H1 (cell line): ENCODE data around the gene TRAK1. TPM values are rescaled to one million over a fixed set of nuclear protein-coding genes. Genes with fewer than 3 reads are reported as not detected.

Experiments
- CBX5 ChIP-seq: fragments of 300-800, 300-1000 bp; sonication (generic); IDR thresholded peaks from 2 replicates; pipeline ENCODE4 v1.7.1; 2016; ENCODE audit warnings: antibody characterized with exemption, low read length, low read depth
- CHD2 ChIP-seq: IDR thresholded peaks from 2 replicates; pipeline ENCODE4 v1.6.1; 2012; ENCODE audit warnings: low read length, improper control_type of control experiment
- GABPA ChIP-seq: IDR thresholded peaks from 2 replicates; pipeline ENCODE4 v1.6.1; 2011; ENCODE audit warnings: mild to moderate bottlenecking, low read length, moderate library complexity, borderline replicate concordance; ENCODE audit not compliant: insufficient read depth
- JUN ChIP-seq: IDR thresholded peaks from 2 replicates; pipeline ENCODE4 v1.6.1; 2011; ENCODE audit warnings: low read depth, mild to moderate bottlenecking, improper control_type of control experiment, low read length
- KDM4A ChIP-seq: IDR thresholded peaks from one replicate; pipeline ENCODE4 v1.7.1; 2012; ENCODE audit warnings: low read depth, mild to moderate bottlenecking, moderate library complexity, low read length, inconsistent platforms; ENCODE audit not compliant: severe bottlenecking
- KDM5A ChIP-seq: fragments of 200-600 bp; IDR thresholded peaks from 2 replicates; pipeline ENCODE4 v1.7.1; 2012; ENCODE audit warnings: mild to moderate bottlenecking, low read length, inconsistent platforms, mixed read lengths
- NANOG ChIP-seq: IDR thresholded peaks from 2 replicates; pipeline ENCODE4 v1.6.1; 2011; ENCODE audit warnings: low read length, low read depth, mild to moderate bottlenecking, inconsistent platforms; ENCODE audit not compliant: insufficient read depth, poor library complexity, severe bottlenecking
- SP2 ChIP-seq: IDR thresholded peaks from 2 replicates; pipeline ENCODE4 v1.6.1; 2012; ENCODE audit warnings: mild to moderate bottlenecking, low read length, inconsistent platforms
- SRF ChIP-seq: IDR thresholded peaks from 2 replicates; pipeline ENCODE4 v1.6.1; 2011; ENCODE audit warnings: mild to moderate bottlenecking, low read depth, low read length, moderate library complexity
- SUZ12 ChIP-seq: fragments of 200-600 bp; sonication (generic); IDR thresholded peaks from 2 replicates; pipeline ENCODE4 v1.6.1; 2012; ENCODE audit warnings: mild to moderate bottlenecking, inconsistent platforms, low read length, moderate library complexity, mixed read lengths
- TBP ChIP-seq: IDR thresholded peaks from 2 replicates; pipeline ENCODE4 v1.6.1; 2011; ENCODE audit warnings: low read depth, low read length, improper control_type of control experiment
- ZNF274 ChIP-seq: IDR thresholded peaks from 2 replicates; pipeline ENCODE4 v1.7.0; 2012; ENCODE audit warnings: low read length, borderline replicate concordance; ENCODE audit errors: extremely low read depth
- polyA plus RNA-seq, 7 experiments: library from polyadenylated mRNA; depleted of rRNA in 3 of 7; stranded (reverse) in 5 of 7; unstranded in 2 of 7; fragments of >200 nt in 5 of 7; fragments of 200-250 nt in 2 of 7; gene quantifications; 1 replicate in 5 of 7; 2 replicates in 1 of 7; 4 replicates in 1 of 7; pipeline versions ENCODE4 v1.2.1 to v1.2.3, GENCODE V29; 2011 to 2013; ENCODE audit warnings: missing spikeins in 2 of 7, mixed read lengths in 2 of 7
- total RNA-seq: library from RNA; stranded (reverse); fragmentation: NEBNext Ultra II Directional; extraction: Animal tissue kit (Norgen Biotek cat#: 25700); gene quantifications from 2 replicates; pipeline ENCODE4 v1.2.1, GENCODE V29; 2021
- TF ChIP-seq, protein P1 (sequence below): fragments of 300-600 bp; sonication (generic); IDR thresholded peaks from 2 replicates; pipeline ENCODE4 v1.7.1; 2012; ENCODE audit warnings: low read length, moderate library complexity, mild to moderate bottlenecking, inconsistent platforms; ENCODE audit not compliant: insufficient replicate concordance

The TRAK1 gene
- total and polyA plus RNA-seq, 2 of the 8 experiments (the other 6 are each of a cell fraction or from before 2014, with no cell fraction given), result 21.3 to 32.7 TPM

DNA sequence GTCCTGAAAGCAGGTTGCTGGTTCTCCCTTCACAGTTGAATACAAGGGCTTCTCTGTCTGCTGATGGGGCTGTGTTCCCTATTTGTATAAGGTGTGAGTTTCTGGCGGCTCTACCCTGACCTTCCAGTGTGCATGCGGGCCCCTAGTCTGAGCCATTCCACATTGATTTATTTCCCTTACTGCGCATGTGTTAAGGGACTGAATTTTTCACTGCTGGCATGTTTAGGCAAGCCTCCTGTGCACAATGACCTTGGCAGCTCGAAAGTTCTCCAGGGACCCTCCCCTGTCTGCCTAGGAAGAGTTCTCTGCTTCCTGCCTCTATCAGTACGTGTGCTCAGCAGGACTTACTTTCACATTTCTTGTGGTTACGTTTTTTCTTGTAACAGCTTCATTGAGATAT is 11.4 kb downstream of the TRAK1 start (continued):
- TF ChIP-seq, protein P1, sequence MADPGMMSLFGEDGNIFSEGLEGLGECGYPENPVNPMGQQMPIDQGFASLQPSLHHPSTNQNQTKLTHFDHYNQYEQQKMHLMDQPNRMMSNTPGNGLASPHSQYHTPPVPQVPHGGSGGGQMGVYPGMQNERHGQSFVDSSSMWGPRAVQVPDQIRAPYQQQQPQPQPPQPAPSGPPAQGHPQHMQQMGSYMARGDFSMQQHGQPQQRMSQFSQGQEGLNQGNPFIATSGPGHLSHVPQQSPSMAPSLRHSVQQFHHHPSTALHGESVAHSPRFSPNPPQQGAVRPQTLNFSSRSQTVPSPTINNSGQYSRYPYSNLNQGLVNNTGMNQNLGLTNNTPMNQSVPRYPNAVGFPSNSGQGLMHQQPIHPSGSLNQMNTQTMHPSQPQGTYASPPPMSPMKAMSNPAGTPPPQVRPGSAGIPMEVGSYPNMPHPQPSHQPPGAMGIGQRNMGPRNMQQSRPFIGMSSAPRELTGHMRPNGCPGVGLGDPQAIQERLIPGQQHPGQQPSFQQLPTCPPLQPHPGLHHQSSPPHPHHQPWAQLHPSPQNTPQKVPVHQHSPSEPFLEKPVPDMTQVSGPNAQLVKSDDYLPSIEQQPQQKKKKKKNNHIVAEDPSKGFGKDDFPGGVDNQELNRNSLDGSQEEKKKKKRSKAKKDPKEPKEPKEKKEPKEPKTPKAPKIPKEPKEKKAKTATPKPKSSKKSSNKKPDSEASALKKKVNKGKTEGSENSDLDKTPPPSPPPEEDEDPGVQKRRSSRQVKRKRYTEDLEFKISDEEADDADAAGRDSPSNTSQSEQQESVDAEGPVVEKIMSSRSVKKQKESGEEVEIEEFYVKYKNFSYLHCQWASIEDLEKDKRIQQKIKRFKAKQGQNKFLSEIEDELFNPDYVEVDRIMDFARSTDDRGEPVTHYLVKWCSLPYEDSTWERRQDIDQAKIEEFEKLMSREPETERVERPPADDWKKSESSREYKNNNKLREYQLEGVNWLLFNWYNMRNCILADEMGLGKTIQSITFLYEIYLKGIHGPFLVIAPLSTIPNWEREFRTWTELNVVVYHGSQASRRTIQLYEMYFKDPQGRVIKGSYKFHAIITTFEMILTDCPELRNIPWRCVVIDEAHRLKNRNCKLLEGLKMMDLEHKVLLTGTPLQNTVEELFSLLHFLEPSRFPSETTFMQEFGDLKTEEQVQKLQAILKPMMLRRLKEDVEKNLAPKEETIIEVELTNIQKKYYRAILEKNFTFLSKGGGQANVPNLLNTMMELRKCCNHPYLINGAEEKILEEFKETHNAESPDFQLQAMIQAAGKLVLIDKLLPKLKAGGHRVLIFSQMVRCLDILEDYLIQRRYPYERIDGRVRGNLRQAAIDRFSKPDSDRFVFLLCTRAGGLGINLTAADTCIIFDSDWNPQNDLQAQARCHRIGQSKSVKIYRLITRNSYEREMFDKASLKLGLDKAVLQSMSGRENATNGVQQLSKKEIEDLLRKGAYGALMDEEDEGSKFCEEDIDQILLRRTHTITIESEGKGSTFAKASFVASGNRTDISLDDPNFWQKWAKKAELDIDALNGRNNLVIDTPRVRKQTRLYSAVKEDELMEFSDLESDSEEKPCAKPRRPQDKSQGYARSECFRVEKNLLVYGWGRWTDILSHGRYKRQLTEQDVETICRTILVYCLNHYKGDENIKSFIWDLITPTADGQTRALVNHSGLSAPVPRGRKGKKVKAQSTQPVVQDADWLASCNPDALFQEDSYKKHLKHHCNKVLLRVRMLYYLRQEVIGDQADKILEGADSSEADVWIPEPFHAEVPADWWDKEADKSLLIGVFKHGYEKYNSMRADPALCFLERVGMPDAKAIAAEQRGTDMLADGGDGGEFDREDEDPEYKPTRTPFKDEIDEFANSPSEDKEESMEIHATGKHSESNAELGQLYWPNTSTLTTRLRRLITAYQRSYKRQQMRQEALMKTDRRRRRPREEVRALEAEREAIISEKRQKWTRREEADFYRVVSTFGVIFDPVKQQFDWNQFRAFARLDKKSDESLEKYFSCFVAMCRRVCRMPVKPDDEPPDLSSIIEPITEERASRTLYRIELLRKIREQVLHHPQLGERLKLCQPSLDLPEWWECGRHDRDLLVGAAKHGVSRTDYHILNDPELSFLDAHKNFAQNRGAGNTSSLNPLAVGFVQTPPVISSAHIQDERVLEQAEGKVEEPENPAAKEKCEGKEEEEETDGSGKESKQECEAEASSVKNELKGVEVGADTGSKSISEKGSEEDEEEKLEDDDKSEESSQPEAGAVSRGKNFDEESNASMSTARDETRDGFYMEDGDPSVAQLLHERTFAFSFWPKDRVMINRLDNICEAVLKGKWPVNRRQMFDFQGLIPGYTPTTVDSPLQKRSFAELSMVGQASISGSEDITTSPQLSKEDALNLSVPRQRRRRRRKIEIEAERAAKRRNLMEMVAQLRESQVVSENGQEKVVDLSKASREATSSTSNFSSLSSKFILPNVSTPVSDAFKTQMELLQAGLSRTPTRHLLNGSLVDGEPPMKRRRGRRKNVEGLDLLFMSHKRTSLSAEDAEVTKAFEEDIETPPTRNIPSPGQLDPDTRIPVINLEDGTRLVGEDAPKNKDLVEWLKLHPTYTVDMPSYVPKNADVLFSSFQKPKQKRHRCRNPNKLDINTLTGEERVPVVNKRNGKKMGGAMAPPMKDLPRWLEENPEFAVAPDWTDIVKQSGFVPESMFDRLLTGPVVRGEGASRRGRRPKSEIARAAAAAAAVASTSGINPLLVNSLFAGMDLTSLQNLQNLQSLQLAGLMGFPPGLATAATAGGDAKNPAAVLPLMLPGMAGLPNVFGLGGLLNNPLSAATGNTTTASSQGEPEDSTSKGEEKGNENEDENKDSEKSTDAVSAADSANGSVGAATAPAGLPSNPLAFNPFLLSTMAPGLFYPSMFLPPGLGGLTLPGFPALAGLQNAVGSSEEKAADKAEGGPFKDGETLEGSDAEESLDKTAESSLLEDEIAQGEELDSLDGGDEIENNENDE, result no peak
- TF ChIP-seq TBP (no peak), KDM5A (no peak), JUN (no peak), ZNF274 (no peak), KDM4A (no peak), CBX5 (no peak), NANOG (no peak), GABPA (no peak), SRF (no peak), SP2 (no peak), SUZ12 (no peak), CHD2 (no peak)
